ENCODE data around the gene GOLGA5.
"Not testable (repeated sequence)": the region's sequence is repeated elsewhere in the genome, so short reads cannot be mapped to it uniquely, and the experiment has no call there.

The GOLGA5 gene

GRCh38 chr14:92778868-92779565 lies 15.1 kb upstream of the GOLGA5 start:
- DNase-seq, result not testable (repeated sequence)

GRCh38 chr14:92780444-92781232 lies 13.5 kb upstream of the GOLGA5 start:
- DNase-seq, result no peak

GRCh38 chr14:92781350-92781749 lies 12.8 kb upstream of the GOLGA5 start:
- no peak for DNase-seq

GRCh38 chr14:92783813-92784431 lies 10.2 kb upstream of the GOLGA5 start:
- no peak for DNase-seq

- no peak for DNase-seq
Observed at GRCh38 chr14:92785667-92786426, 8.3 kb upstream of the GOLGA5 start.

- no peak for DNase-seq
Observed at GRCh38 chr14:92786427-92786756, 7.7 kb upstream of the GOLGA5 start.

GRCh38 chr14:92787554-92787953 lies 6.6 kb upstream of the GOLGA5 start:
- no peak for DNase-seq

- no peak for DNase-seq
Observed at GRCh38 chr14:92789457-92790089, 4.5 kb upstream of the GOLGA5 start.

- DNase-seq, result no peak
Observed at GRCh38 chr14:92792885-92793284, 1.2 kb upstream of the GOLGA5 start.

- no peak for DNase-seq
Observed at GRCh38 chr14:92794547-92794941, 439 bp downstream of the GOLGA5 start.

GRCh38 chr14:92794961-92795360 lies 856 bp downstream of the GOLGA5 start:
- DNase-seq, result no peak

- no peak for DNase-seq
Observed at GRCh38 chr14:92797935-92798653, 4.0 kb downstream of the GOLGA5 start.

- DNase-seq, result no peak
Observed at GRCh38 chr14:92798811-92799210, 4.7 kb downstream of the GOLGA5 start.

- no peak for DNase-seq
Observed at GRCh38 chr14:92800012-92800411, 5.9 kb downstream of the GOLGA5 start.

GRCh38 chr14:92800525-92800924 lies 6.4 kb downstream of the GOLGA5 start:
- no peak for DNase-seq

GRCh38 chr14:92801917-92802316 lies 7.8 kb downstream of the GOLGA5 start:
- DNase-seq, result no peak

GRCh38 chr14:92802678-92803077 lies 8.6 kb downstream of the GOLGA5 start:
- no peak for DNase-seq

- no peak for DNase-seq
Observed at GRCh38 chr14:92813201-92813600, 19.1 kb downstream of the GOLGA5 start.

- DNase-seq, result no peak
Observed at GRCh38 chr14:92819011-92819597, 25.0 kb downstream of the GOLGA5 start.

GRCh38 chr14:92819680-92820535 lies 25.8 kb downstream of the GOLGA5 start:
- not testable (repeated sequence) for DNase-seq

- not testable (repeated sequence) for DNase-seq
Observed at GRCh38 chr14:92820536-92820840, 26.4 kb downstream of the GOLGA5 start.

Data from activated CD4-positive, CD25-positive, alpha-beta regulatory T cell (primary cell).